CD4-positive, alpha-beta T cell treated with Interleukin-12 subunit alpha and Interleukin-12 subunit beta, for 1 hour (primary cell): ENCODE measurements around the gene SLC25A22.
A peak's percentile ranks its signal among the peaks of the same experiment; 100 is the strongest.

Experiments used
- DNase-seq: peaks from one replicate; pipeline ENCODE4 v3.0.0-alpha.2; 2020

The SLC25A22 gene

GRCh38 chr11:788953-789940 is 8.8 kb downstream of the SLC25A22 start:
- DNase-seq, result no peak

DNA sequence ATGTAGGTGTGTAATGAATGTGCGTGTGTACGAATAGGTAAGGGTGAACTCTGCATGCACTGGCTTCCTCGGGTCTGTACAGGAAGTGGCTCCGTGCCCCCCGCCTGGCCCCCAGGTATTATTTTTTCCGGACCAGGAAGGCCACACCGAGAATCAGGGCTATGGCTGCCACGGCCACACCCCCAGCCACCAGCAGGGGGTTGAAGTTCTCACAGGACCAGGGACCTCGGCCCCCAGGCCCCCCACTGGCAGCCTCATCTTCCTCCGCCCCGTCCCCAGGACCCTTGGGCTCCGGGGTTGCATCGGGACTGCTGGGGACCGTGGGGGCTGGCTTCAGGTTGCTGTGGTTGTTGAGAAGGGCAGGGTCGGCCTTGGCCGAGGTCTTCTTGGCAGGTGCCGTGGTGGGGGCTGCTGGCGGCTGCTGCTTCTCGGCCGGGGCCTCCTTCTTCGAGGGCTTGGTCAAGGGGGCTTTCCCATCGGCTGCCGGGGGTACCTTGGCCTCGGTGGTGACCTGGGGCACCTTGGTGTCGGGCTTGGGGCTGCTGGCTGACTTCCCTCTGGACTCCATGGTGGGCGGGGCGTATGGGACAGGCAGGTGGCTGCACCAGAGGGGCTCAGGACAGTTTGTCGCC is 10.0 kb downstream of the SLC25A22 start:
- DNase-seq, result no peak

DNA sequence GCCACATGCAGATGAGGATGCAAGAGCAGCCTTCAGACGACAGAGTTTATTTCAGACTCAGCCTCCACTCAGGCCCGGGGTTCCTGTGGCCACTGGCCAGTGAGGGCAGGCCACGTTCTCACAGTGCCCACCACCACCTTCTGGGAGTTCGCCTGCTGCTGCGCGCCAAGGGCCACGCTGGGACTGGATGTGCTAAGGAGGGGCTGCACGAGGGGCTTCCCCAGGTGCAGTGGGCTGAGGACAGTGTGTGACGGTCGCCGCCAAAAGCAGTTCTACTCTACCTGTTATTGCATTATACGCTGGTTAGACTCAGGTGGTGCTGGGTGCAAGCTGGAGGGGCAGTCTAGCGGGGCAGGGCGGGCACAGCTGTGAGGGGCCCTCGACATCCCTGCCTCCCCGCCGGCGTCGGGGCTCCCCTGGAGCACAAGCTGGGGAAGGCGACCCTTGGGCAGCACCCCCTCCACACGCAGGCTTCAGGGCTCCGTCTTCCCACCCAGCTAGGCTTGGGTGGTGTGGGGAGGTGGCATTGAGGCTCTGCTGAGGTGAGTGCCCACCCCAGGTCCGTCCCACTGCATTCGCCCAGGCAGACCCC is 10.9 kb downstream of the SLC25A22 start:
- no peak for DNase-seq

DNA sequence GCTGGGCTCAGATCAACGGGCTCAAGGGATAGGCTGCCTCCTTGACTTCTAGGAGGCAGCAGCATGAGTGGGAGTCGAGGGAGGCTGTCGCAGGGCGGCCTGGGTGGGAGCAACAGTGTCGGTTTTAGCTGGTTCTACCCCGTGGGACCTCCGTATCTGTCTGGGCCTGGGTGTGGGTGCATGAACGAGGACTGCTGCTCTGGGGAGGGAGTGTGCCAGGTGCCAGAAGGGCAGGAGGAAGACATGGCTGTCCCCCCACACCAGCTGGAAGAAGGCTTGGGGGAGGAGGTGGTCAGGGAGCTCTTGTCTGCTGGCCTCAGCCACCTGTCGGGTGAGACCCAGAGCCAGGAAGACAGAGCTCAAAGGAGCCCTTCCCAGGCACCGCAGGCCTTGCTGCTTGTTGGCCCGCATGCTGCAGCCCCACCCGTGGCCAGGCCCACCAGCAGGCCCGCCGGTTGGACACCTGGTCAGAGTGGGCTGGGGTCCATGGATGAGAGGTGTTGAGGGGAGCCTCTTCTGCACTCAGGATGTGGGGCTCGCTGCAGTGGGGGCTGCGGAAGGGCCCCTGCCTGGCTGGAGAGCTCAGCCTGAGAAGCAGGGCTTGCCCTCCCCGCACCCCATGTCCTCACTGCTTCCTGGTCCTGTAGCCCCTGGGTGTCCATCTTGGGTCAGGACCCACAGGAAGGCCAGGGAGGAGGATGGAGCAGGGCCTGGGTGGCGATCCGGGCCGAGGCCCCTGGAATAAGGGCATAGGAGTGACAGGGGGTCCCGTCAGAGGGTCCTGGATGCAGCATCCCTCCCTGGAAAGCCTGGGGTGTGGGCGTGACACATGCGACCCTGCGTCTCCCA is 11.6 kb downstream of the SLC25A22 start:
- no peak for DNase-seq

GRCh38 chr11:783581-784015 is 14.5 kb downstream of the SLC25A22 start:
- DNase-seq, result peak; percentile 31

GRCh38 chr11:782264-783174 is 15.6 kb downstream of the SLC25A22 start:
- no peak for DNase-seq

DNA sequence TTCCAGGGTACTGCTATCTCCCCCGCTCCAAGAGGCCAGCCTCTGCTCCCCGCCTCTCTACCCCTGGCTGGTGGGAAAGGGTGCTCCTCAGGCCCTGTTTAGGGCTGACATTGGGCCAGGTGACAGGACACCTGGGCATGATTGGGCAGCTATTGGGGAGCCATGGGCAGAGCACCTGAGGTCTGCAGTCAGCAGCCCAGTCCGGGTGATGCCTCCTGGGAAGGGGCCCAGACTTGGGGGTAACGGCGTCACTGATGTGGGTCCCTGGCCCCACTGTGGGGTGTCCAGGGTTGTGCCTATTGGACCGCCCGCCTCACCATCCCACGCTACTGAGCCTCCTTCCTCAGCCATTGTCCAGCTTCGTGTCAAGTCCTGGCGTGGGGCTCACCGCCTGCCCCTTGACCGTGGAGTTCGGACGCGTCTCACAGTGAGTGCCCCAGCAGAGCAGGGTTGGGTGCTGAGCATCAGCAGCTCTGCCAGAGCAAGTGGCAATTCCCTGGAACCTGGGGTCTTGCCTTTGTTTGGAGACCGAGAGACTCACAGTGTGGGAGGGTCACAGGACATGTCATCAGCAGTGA is 18.0 kb downstream of the SLC25A22 start:
- DNase-seq, result no peak

- no peak for DNase-seq
Observed at GRCh38 chr11:778976-779954, 18.8 kb downstream of the SLC25A22 start.

- DNase-seq, result peak; percentile 94
Observed at GRCh38 chr11:777288-778255, 20.5 kb downstream of the SLC25A22 start, which contains the start of gene GATD1. Gene GATD1, minus strand, starts transcription at chr11:777487. Its CDS starts 25 bp downstream, at chr11:777462.

- no peak for DNase-seq
Observed at GRCh38 chr11:776561-777287, 21.4 kb downstream of the SLC25A22 start.

- DNase-seq, result no peak
Observed at GRCh38 chr11:776263-776560, 21.9 kb downstream of the SLC25A22 start.

DNA sequence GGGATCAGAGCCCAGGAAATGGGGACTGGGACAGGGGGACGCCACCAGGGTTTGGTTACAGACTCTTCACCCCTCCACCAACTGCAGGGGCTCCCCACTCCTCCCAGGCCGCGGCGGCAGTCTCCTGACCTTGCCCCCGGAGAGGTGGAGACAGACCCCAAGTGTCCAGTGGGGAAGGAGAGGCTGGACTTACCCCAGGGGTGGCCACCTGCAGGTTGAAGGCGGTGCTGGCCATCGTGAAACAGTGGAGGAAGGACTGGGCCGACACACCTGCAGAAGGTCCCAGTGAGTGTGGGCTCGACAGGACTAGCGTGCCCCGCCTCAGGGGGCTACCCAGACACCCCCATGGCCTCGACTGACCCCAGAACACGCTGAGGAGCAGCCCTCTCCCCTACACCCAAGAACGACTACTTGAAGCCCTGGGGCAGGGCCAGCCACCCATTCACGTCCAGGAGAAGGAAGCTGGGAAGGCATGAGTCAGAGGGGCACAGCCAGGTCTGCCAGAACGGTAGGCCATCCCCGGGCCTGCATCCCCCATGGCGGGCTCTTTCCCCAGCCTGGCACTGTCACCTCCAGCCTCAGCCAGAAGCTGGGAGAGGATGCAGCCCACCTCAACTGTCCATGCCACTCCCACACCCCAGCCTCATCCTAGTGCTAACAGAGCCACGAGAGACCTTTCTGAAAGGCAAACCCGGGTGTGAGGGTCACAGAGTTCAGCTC is 23.0 kb downstream of the SLC25A22 start:
- DNase-seq, result no peak

DNA sequence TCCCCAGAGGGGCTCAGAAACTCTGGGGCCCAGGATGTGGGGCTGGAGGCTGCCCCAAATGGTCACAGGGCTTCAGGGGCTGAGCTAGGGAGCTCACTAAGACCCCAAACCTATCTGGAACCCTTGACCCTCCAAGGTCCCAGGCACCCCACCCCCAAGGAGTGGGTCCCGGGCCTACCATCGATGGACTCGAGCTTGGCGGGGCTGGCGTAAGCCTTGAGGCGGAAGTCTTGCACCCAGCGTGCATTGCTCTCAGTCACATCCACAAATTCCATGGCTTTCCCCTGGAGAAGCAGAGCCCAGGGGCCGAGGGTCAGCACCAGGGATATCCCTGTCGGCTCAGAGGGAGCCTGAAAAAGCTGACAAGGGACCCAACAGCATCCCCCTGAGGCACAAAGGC is 24.3 kb downstream of the SLC25A22 start:
- no peak for DNase-seq

GRCh38 chr11:773425-773824 is 24.7 kb downstream of the SLC25A22 start:
- no peak for DNase-seq

- DNase-seq, result no peak
Observed at GRCh38 chr11:772429-773390, 25.4 kb downstream of the SLC25A22 start.

GRCh38 chr11:771617-772204 is 26.4 kb downstream of the SLC25A22 start:
- DNase-seq, result no peak
